Fibroblast of skin of abdomen (primary cell): ENCODE results near the gene PRRX2.

ENCODE experiments used
- DNase-seq: peaks from one replicate; pipeline ENCODE4 v3.0.0-alpha.2; 2013

Gene PRRX2

GRCh38 chr9:129637102-129637501 is 28.3 kb upstream of the PRRX2 start:
- DNase-seq, result no peak

GRCh38 chr9:129637673-129638439 is 27.6 kb upstream of the PRRX2 start:
- no peak for DNase-seq

GRCh38 chr9:129639034-129639630 is 26.3 kb upstream of the PRRX2 start:
- DNase-seq, result no peak

DNA sequence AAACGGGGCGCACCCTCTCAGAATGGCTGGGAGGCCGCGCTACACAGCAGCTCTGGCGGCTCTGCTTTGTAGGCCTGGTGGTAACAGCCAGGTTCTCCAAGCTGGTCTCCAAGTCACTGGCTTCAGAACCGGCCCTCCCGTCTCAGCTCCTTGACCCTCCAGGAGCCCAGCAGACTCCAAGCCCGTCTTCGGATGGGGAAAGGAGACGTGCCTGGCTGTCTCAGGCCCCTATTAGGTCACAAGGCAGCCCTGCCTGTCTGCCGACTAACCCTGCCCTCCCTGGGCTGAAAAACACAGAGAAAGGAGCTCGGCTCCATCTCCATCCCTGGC is 25.7 kb upstream of the PRRX2 start:
- DNase-seq, result no peak

DNA sequence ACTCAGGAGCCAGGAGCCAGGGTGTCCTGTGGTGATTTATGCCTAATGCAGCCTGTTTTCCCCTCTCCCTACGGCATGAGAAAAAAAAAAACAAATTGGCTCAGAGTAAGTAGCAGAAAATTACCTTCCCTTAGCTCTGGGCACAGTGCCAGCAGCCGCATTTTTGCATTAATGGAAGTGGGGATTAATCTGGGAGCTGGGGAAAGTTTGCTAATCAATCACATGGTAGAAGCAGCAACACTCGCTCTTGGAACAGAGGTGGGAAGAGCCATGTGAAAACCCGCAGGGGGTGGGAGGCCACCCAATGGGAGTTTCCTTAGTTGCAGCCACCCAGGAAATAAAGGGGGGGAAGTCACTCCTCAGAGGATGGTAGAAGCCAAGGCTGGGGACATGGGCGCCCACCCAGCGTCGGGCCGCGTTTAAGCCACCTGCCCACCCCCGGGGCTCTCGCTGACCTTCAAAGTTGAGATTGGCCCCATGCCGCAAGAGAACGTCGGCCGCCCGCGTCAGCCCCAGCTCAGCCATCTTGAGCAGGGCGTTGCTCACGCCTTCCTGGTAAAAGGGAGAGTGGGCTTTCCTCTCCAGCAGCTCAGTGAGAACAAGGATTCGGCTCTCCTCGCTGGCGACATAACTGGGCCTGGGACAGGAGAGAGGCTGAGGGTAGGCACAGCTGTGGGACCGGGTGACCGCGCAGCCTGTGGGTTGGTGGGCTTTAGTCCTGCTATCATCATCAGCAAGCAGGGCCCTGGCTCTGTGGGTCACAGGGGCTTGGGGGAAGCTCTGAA is 25.2 kb upstream of the PRRX2 start:
- peak; percentile 69 for DNase-seq

DNA sequence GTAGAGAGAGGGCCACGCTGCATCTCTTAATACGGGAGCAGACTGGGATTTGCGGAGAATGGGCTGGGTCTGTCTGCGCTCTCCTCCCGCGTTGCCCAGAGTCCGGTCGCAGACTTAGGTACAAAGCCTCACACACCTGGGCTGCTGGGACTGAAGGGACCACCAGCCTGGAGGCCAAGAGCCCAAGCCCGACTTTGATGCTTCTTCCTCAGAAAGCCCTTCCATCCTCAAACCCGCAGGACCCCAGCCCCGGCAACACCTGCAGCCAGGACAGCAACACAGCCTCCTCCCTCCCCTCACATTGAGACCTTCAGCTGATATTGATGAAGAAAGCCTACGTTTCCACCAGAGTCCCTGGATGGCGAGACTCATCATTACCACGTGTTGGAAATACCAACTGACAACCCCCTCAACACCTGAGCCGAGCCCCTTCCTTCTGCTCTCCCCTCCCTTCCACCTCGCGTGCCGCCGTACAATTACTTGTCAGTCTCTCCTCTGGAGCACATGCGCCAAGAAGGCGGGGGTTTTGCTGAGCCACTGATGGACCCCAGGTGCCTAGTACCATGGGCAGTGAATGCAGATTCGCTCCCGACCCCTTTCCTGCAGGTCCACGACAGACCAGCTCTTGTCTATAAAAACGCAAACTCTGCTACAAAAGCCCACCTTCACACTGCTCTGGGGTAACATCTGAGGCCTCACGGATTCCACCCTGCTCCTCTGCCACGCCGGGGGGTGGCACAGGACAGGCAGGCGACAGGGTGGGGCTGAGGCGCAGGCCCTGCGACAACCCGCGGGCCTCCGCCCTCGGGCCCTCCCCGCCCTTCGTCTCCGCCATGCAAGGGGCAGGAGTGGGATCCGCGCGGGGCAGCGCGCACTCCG is 24.3 kb upstream of the PRRX2 start:
- DNase-seq, result no peak

GRCh38 chr9:129641750-129642585 is 23.5 kb upstream of the PRRX2 start, which contains the start of gene ASB6:
TSS of gene ASB6 (minus strand) at chr9:129642151. CDS start at chr9:129641999, 152 bp downstream.
- DNase-seq, result peak; percentile 96

GRCh38 chr9:129643706-129644105 is 21.7 kb upstream of the PRRX2 start:
- no peak for DNase-seq

GRCh38 chr9:129644365-129644764 is 21.1 kb upstream of the PRRX2 start:
- no peak for DNase-seq

DNA sequence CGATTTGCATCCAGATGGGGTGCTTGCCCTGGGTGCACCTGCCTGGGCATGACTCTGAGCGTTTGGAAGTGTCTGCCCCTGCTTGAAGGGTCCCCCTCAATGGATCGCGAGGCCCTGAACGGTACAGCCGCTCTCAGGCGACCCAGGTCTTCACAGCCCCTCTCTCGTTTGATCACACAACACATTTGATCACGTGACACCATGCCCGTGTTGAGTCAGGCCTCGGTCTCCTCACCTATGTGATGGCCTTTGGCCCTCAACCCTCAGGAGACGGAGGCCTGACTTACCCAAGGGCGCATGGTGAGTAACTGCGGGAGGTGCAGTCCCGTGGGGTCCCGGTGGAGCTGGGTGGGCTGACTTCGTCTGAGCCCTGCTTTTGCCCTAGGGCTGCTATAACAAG is 20.5 kb upstream of the PRRX2 start:
- no peak for DNase-seq

GRCh38 chr9:129646252-129646651 is 19.2 kb upstream of the PRRX2 start:
- no peak for DNase-seq

DNA sequence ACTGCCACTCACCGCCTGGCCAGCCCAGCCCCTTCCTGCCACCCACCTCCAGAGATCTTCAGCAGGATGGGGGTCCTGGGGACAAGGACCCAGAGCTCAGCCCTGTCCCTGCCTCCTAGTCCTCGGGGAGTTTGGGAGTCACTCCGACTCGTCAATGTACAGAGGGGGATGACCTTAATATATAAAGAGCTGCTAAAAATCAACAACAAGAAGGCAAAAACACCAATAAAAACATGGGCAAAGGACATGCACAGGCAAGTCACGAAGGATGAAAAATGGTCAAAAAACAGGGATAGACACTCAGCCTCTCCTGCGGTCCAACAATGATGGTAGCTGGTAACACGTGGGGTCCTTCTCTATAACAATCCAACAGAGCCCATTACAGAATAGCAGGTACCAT is 18.8 kb upstream of the PRRX2 start:
- no peak for DNase-seq

DNA sequence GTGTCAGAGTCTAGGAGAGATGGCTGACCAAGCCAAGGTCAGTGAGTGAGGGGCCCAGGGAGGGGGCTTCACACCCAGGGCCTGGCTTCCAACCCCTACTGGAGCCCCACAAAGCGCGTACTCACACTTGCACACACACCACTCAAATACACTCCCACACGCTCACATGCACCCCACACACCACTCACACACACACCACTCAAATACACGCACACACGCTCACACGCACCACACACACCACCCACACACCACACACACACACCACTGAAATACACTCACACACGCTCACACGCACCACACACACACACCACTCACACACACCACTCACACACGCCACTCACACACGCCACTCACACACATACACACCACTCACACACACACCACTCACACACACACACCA is 17.8 kb upstream of the PRRX2 start:
- DNase-seq, result no peak

DNA sequence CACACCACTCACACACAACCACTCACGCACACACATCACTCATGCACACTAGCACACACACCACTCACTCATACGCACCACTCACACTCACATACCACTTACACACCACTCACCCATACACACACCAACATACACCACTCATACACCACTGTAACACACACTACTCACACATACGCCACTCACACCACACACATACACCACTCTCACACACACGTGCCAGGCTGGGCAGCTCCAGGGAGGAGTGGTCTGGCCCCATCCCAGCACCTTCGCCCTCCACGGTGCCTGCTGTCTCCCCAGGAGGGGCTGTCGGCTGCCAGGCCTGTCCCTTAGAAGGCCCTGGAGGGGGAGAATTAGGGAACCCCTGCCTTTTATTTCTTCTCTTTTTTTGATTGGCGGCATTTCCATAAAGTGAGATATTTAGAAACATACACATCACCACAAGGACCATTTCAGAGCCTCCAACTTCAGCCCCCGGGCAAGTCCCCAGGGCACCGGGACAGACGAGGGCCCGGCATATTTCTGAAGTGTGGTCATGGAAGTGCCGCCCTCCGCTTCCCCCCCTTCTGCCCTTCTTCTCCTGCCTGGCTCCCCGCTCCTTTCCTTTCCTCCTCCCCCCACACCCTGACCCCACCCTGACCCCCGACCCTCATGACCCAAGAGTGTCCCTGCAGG is 17.2 kb upstream of the PRRX2 start:
- DNase-seq, result peak; percentile 23

DNA sequence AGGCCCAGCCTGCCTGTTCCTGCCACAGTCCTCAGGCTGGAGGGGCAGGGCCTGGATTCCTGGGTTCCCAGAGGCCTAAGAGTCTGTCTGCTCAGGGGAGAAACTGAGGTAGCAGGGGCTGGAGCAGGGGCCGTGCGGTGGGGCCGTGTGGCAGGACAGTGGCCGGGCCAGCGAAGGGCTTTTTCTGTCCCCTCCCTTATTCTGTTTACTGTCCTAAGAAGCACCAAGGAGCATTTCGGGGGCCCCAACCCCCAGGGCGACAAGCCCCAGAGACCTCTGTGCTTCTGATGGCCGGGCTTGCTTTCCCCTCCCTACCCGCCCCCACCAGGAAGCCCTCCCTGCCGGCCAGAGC is 16.7 kb upstream of the PRRX2 start:
- DNase-seq, result no peak

GRCh38 chr9:129649726-129650679 is 15.4 kb upstream of the PRRX2 start:
- peak; percentile 88 for DNase-seq

- DNase-seq, result peak; percentile 52
Measured at GRCh38 chr9:129650680-129651235, 14.7 kb upstream of the PRRX2 start.

GRCh38 chr9:129653823-129654553 is 11.5 kb upstream of the PRRX2 start:
- DNase-seq, result peak; percentile 30

DNA sequence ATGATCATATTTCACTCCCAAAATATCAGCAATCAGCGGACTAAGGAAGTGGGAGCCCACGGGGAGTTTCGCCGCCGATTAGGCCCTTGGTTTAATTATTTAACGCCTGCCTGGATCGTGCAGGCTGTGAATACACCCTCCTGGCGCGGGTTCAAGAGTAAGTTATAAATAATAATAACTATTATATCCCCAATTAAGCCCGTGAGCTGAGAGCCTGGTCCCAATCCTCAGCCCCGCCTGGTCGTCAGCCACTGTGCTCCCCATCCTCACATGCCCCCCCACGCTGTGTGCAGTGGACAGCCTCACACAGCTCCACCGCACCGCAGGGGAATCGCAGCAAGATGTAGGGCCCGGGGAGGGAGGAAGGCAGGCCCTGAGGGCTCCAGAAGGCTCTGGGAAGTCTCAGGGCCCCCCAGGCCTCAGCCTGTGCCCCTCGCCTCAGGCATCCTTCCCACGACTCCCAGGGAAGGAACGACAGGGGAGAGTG is 10.8 kb upstream of the PRRX2 start:
- DNase-seq, result no peak
